ENCODE measurements around the gene SIDT2. TPM values are rescaled to one million over a fixed set of nuclear protein-coding genes. Genes with fewer than 3 reads are reported as not detected.

SIDT2 gene
- total RNA-seq, 2 experiments from 2014 or later = 18.3 to 37.7 TPM

- Histone ChIP-seq H3K27ac (ENCODE audit: low read depth, low read length, poor library complexity, severe bottlenecking) (no peak overlapping the region), H4K20me1 (ENCODE audit: insufficient read depth, low read length) (no peaks in the 10 kb centered on the region), H3K9me2 (ENCODE audit: insufficient read depth, low read length) (no peaks in the 10 kb centered on the region), H3K9me3 (ENCODE audit: low read length) (no peaks in the 10 kb centered on the region), H2AFZ (ENCODE audit: low read length) (no peak overlapping the region), H3K4me3 (ENCODE audit: low read depth, low read length, poor library complexity, severe bottlenecking) (no peak overlapping the region), H3K4me1 (ENCODE audit: insufficient read depth, low read length, poor library complexity, severe bottlenecking) (no peaks in the 10 kb centered on the region), H3K79me2 (ENCODE audit: insufficient read depth, low read depth, low read length) (no peaks in the 10 kb centered on the region), H3K4me2 (ENCODE audit: low read length) (no peak overlapping the region), H3K36me3 (ENCODE audit: insufficient read depth, low read length) (peaks cover 97% of the 10 kb centered on the region)
- POLR2A ChIA-PET = interaction anchor here (1.0 to 1.2 kb wide), 6 partner anchors 9 to 417 kb away, joined by 3 to 5 read pairs (median 3); partner anchors contain the start of genes PAFAH1B2 and SIDT2
- TF ChIP-seq EZH2phosphoT487 (IDR thresholded peaks at IDR 0.05; ENCODE audit: borderline replicate concordance, low read depth, low read length) (no peak), CTCF (conservative IDR thresholded peaks at IDR 0.05; ENCODE audit: low read length) (no peak)
- no TSS peak for BruUV-seq (replicated peaks)
- CTCF ChIA-PET (ENCODE audit: unreplicated experiment) = interaction anchor here (1.0 kb wide), 1 partner anchor 23 kb away, joined by 3 read pairs; the partner anchor contains the start of gene PAFAH1B2
- intact Hi-C loops (cut with micrococcal nuclease; ENCODE audit: unreplicated experiment) = no loop called here
- DNase-seq (ENCODE audit: low spot score) = no peak
Measured at GRCh38 chr11:117166491-117166890, 12.1 kb upstream of the SIDT2 start.

GRCh38 chr11:117169736-117170135, 8.8 kb upstream of the SIDT2 start:
- H3K79me2 ChIP-seq (ENCODE audit: insufficient read depth, low read depth, low read length) = no peaks in the 10 kb centered on the region
- intact Hi-C loops (cut with micrococcal nuclease; ENCODE audit: unreplicated experiment) = no loop called here
- no peak overlapping the region for H3K27ac ChIP-seq (ENCODE audit: low read depth, low read length, poor library complexity, severe bottlenecking)
- no TSS peak for BruUV-seq (replicated peaks)
- no peaks in the 10 kb centered on the region for H3K4me1 ChIP-seq (ENCODE audit: insufficient read depth, low read length, poor library complexity, severe bottlenecking)
- H3K36me3 ChIP-seq (ENCODE audit: insufficient read depth, low read length) = peaks cover 78% of the 10 kb centered on the region
- H3K9me3 ChIP-seq (ENCODE audit: low read length) = no peaks in the 10 kb centered on the region
- H3K4me2 ChIP-seq (ENCODE audit: low read length) = no peak overlapping the region
- no peak for DNase-seq (ENCODE audit: low spot score)
- no peaks in the 10 kb centered on the region for H4K20me1 ChIP-seq (ENCODE audit: insufficient read depth, low read length)
- no peak overlapping the region for H3K4me3 ChIP-seq (ENCODE audit: low read depth, low read length, poor library complexity, severe bottlenecking)
- no peak for TF ChIP-seq EZH2phosphoT487 (IDR thresholded peaks at IDR 0.05; ENCODE audit: borderline replicate concordance, low read depth, low read length)
- no peak for TF ChIP-seq CTCF (conservative IDR thresholded peaks at IDR 0.05; ENCODE audit: low read length)
- no peaks in the 10 kb centered on the region for H3K9me2 ChIP-seq (ENCODE audit: insufficient read depth, low read length)
- POLR2A ChIA-PET = interaction anchor here (0.6 to 2.6 kb wide), 5 partner anchors 9 to 980 kb away, joined by 3 to 9 read pairs (median 6); partner anchors contain the start of gene SIDT2
- CTCF ChIA-PET (ENCODE audit: unreplicated experiment) = no interaction called here
- H2AFZ ChIP-seq (ENCODE audit: low read length) = no peak overlapping the region

GRCh38 chr11:117170210-117170609, 8.3 kb upstream of the SIDT2 start:
- TF ChIP-seq CTCF (conservative IDR thresholded peaks at IDR 0.05; ENCODE audit: low read length) (no peak), EZH2phosphoT487 (IDR thresholded peaks at IDR 0.05; ENCODE audit: borderline replicate concordance, low read depth, low read length) (no peak)
- no peaks in the 10 kb centered on the region for H3K79me2 ChIP-seq (ENCODE audit: insufficient read depth, low read depth, low read length)
- no peaks in the 10 kb centered on the region for H4K20me1 ChIP-seq (ENCODE audit: insufficient read depth, low read length)
- no peak overlapping the region for H3K4me3 ChIP-seq (ENCODE audit: low read depth, low read length, poor library complexity, severe bottlenecking)
- CTCF ChIA-PET (ENCODE audit: unreplicated experiment) = no interaction called here
- no peak for DNase-seq (ENCODE audit: low spot score)
- POLR2A ChIA-PET = interaction anchor here (0.7 to 2.6 kb wide), 5 partner anchors 8 to 154 kb away, joined by 3 to 9 read pairs (median 6); partner anchors contain the start of gene SIDT2
- intact Hi-C loops (cut with micrococcal nuclease; ENCODE audit: unreplicated experiment) = no loop called here
- H3K4me2 ChIP-seq (ENCODE audit: low read length) = no peak overlapping the region
- peaks cover 76% of the 10 kb centered on the region for H3K36me3 ChIP-seq (ENCODE audit: insufficient read depth, low read length)
- H3K4me1 ChIP-seq (ENCODE audit: insufficient read depth, low read length, poor library complexity, severe bottlenecking) = no peaks in the 10 kb centered on the region
- no peaks in the 10 kb centered on the region for H3K9me2 ChIP-seq (ENCODE audit: insufficient read depth, low read length)
- H3K27ac ChIP-seq (ENCODE audit: low read depth, low read length, poor library complexity, severe bottlenecking) = no peak overlapping the region
- BruUV-seq (replicated peaks) = no TSS peak
- H3K9me3 ChIP-seq (ENCODE audit: low read length) = no peaks in the 10 kb centered on the region
- no peak overlapping the region for H2AFZ ChIP-seq (ENCODE audit: low read length)

Measured in OCI-LY7 (cell line).